ENCODE measurements around the gene SLC39A11.

- TF ChIP-seq CTCF (IDR thresholded peaks at IDR 0.05): no peak
- no peak for TF ChIP-seq POLR2AphosphoS5 (IDR thresholded peaks at IDR 0.05; ENCODE audit: low read depth, low read length)
- no peak for TF ChIP-seq USF2 (IDR thresholded peaks at IDR 0.05; ENCODE audit: borderline replicate concordance, low read depth, low read length)
- TF ChIP-seq REST (IDR thresholded peaks at IDR 0.05; ENCODE audit: low read depth, low read length): no peak
- no peak for TF ChIP-seq RXRA (IDR thresholded peaks at IDR 0.05; ENCODE audit: borderline replicate concordance, low read depth)
- no peak for TF ChIP-seq EP300 (IDR thresholded peaks at IDR 0.05; ENCODE audit: borderline replicate concordance in 1 of 2, low read depth in 1 of 2, low read length in 1 of 2)
- TF ChIP-seq MXI1 (IDR thresholded peaks at IDR 0.05; ENCODE audit: low read depth, low read length): no peak
- no peak for TF ChIP-seq NFIC (IDR thresholded peaks at IDR 0.05; ENCODE audit: borderline replicate concordance)
- no peak for TF ChIP-seq ZBTB33 (IDR thresholded peaks at IDR 0.05; ENCODE audit: borderline replicate concordance, low read depth)
- TF ChIP-seq SMC3 (IDR thresholded peaks at IDR 0.05; ENCODE audit: low read depth, low read length): no peak
These were observed 320.1 kb downstream of the SLC39A11 start for GRCh38 chr17:72772331-72772821.
